Central memory CD4-positive, alpha-beta T cell (primary cell): ENCODE results near the gene IWS1.
"Not testable (repeated sequence)": the region's sequence is repeated elsewhere in the genome, so short reads cannot be mapped to it uniquely, and the experiment has no call there.

Experiments used
- DNase-seq: peaks from one replicate; pipeline ENCODE4 v3.0.0; 2022
- total RNA-seq, 3 experiments: gene quantifications; one replicate each; lab custom pipeline; 2026; lab: John Stamatoyannopoulos, UW

The IWS1 gene
- 58.8 to 139 (median 99.0) reads per million in 3 experiments for total RNA-seq

GRCh38 chr2:127526132-127527000 lies at the start of gene IWS1:
IWS1 (minus strand) TSS chr2:127526489; CDS start chr2:127526208, 281 bp downstream.
- DNase-seq, result peak; percentile 94

GRCh38 chr2:127575941-127576432 lies 49.7 kb upstream of the IWS1 start:
- DNase-seq, result no peak

- no peak for DNase-seq
Observed at GRCh38 chr2:127575185-127575765, 49.0 kb upstream of the IWS1 start.

- DNase-seq, result no peak
Observed at GRCh38 chr2:127574656-127575055, 48.4 kb upstream of the IWS1 start.

- DNase-seq, result no peak
Observed at GRCh38 chr2:127573771-127574170, 47.5 kb upstream of the IWS1 start.

GRCh38 chr2:127573298-127573697 lies 47.0 kb upstream of the IWS1 start:
- no peak for DNase-seq

- no peak for DNase-seq
Observed at GRCh38 chr2:127572841-127573240, 46.6 kb upstream of the IWS1 start.

GRCh38 chr2:127572352-127572751 lies 46.1 kb upstream of the IWS1 start:
- DNase-seq, result not testable (repeated sequence)

GRCh38 chr2:127570282-127571250 lies 44.3 kb upstream of the IWS1 start:
- DNase-seq, result no peak

GRCh38 chr2:127569666-127570065 lies 43.4 kb upstream of the IWS1 start:
- DNase-seq, result no peak

GRCh38 chr2:127568128-127568527 lies 41.8 kb upstream of the IWS1 start:
- DNase-seq, result no peak

GRCh38 chr2:127567351-127567854 lies 41.1 kb upstream of the IWS1 start:
- DNase-seq, result no peak

GRCh38 chr2:127566576-127566975 lies 40.3 kb upstream of the IWS1 start:
- no peak for DNase-seq

GRCh38 chr2:127566139-127566417 lies 39.8 kb upstream of the IWS1 start:
- no peak for DNase-seq

GRCh38 chr2:127565261-127566138 lies 39.2 kb upstream of the IWS1 start:
- DNase-seq, result no peak

GRCh38 chr2:127564429-127565260 lies 38.4 kb upstream of the IWS1 start:
- DNase-seq, result no peak

- no peak for DNase-seq
Observed at GRCh38 chr2:127563458-127564428, 37.5 kb upstream of the IWS1 start.

GRCh38 chr2:127562936-127563335 lies 36.6 kb upstream of the IWS1 start:
- DNase-seq, result no peak

GRCh38 chr2:127561371-127561770 lies 35.1 kb upstream of the IWS1 start:
- DNase-seq, result no peak

- no peak for DNase-seq
Observed at GRCh38 chr2:127560931-127561280, 34.6 kb upstream of the IWS1 start.
